Measurements from ENCODE around the gene TENM3. TPM values are rescaled to one million over a fixed set of nuclear protein-coding genes. Genes with fewer than 3 reads are reported as not detected.

TENM3 gene
- total and polyA plus RNA-seq, 5 donors from 2014 or later = not detected

- H3K27me3 Mint-ChIP-seq = no peaks in the 10 kb centered on the region
- Histone ChIP-seq H3K4me3 (ENCODE audit: low read depth, low read length) (no peak overlapping the region), H3K9me3 (ENCODE audit: control insufficient read depth in 2 of 2, low read length in 2 of 2) (no peaks in the 10 kb centered on the region), H3K27ac (ENCODE audit: insufficient read depth, low read length, poor library complexity, severe bottlenecking) (no peak overlapping the region), H3K27me3 (ENCODE audit: control insufficient read depth, insufficient read depth, low read length) (no peaks in the 10 kb centered on the region), H3K4me1 (ENCODE audit: control insufficient read depth, insufficient read depth, low read length, poor library complexity, severe bottlenecking) (no peaks in the 10 kb centered on the region), H3K36me3 (ENCODE audit: control insufficient read depth, insufficient read depth, low read length) (no peaks in the 10 kb centered on the region)
- no peaks in the 10 kb centered on the region for H3K4me1 Mint-ChIP-seq
- H3K9me3 Mint-ChIP-seq = peaks cover 0 to 2% (median 0%) of the 10 kb centered on the region in 7 donors
- ATAC-seq (ENCODE audit: low read depth in 2 of 2) = no peak
- DNase-seq = no peak
- no peak overlapping the region for H3K4me3 Mint-ChIP-seq
- H3K27ac Mint-ChIP-seq = no peak overlapping the region
- no peaks in the 10 kb centered on the region for H3K36me3 Mint-ChIP-seq
Measured at GRCh38 chr4:182604953-182605352, 361.8 kb downstream of the TENM3 start.

GRCh38 chr4:182608525-182608924 lies 365.3 kb downstream of the TENM3 start:
- Histone ChIP-seq H3K4me3 (ENCODE audit: low read depth, low read length) (no peak overlapping the region), H3K4me1 (ENCODE audit: control insufficient read depth, insufficient read depth, low read length, poor library complexity, severe bottlenecking) (no peaks in the 10 kb centered on the region), H3K36me3 (ENCODE audit: control insufficient read depth, insufficient read depth, low read length) (no peaks in the 10 kb centered on the region), H3K27me3 (ENCODE audit: control insufficient read depth, insufficient read depth, low read length) (no peaks in the 10 kb centered on the region), H3K27ac (ENCODE audit: insufficient read depth, low read length, poor library complexity, severe bottlenecking) (no peak overlapping the region), H3K9me3 (ENCODE audit: control insufficient read depth in 2 of 2, low read length in 2 of 2) (no peaks in the 10 kb centered on the region)
- ATAC-seq (ENCODE audit: low read depth in 2 of 2) (no peak), DNase-seq (no peak)
- no peaks in the 10 kb centered on the region for H3K9me3 Mint-ChIP-seq
- no peaks in the 10 kb centered on the region for H3K27me3 Mint-ChIP-seq
- H3K4me3 Mint-ChIP-seq = no peak overlapping the region
- H3K4me1 Mint-ChIP-seq = no peaks in the 10 kb centered on the region
- H3K36me3 Mint-ChIP-seq = no peaks in the 10 kb centered on the region
- H3K27ac Mint-ChIP-seq = no peak overlapping the region

- H3K27ac Mint-ChIP-seq = no peak overlapping the region
- H3K9me3 Mint-ChIP-seq = peaks cover 0 to 2% (median 0%) of the 10 kb centered on the region in 7 donors
- Histone ChIP-seq H3K4me3 (ENCODE audit: low read depth, low read length) (no peak overlapping the region), H3K4me1 (ENCODE audit: control insufficient read depth, insufficient read depth, low read length, poor library complexity, severe bottlenecking) (no peaks in the 10 kb centered on the region), H3K9me3 (ENCODE audit: control insufficient read depth in 2 of 2, low read length in 2 of 2) (no peaks in the 10 kb centered on the region), H3K27me3 (ENCODE audit: control insufficient read depth, insufficient read depth, low read length) (no peaks in the 10 kb centered on the region), H3K27ac (ENCODE audit: insufficient read depth, low read length, poor library complexity, severe bottlenecking) (no peak overlapping the region), H3K36me3 (ENCODE audit: control insufficient read depth, insufficient read depth, low read length) (no peaks in the 10 kb centered on the region)
- DNase-seq (no peak), ATAC-seq (ENCODE audit: low read depth in 2 of 2) (no peak)
- no peaks in the 10 kb centered on the region for H3K36me3 Mint-ChIP-seq
- no peak overlapping the region for H3K4me3 Mint-ChIP-seq
- H3K4me1 Mint-ChIP-seq = no peaks in the 10 kb centered on the region
- H3K27me3 Mint-ChIP-seq = peaks cover 4% of the 10 kb centered on the region
Measured at GRCh38 chr4:182616476-182616875, 373.3 kb downstream of the TENM3 start.

GRCh38 chr4:182619660-182620059 lies 376.5 kb downstream of the TENM3 start:
- no peak overlapping the region for H3K4me3 ChIP-seq (ENCODE audit: low read depth, low read length)
- no peaks in the 10 kb centered on the region for H3K4me1 Mint-ChIP-seq
- H3K9me3 Mint-ChIP-seq = peaks cover 0 to 2% (median 0%) of the 10 kb centered on the region in 7 donors
- H3K27me3 Mint-ChIP-seq = peaks cover 4% of the 10 kb centered on the region
- no peak overlapping the region for H3K27ac Mint-ChIP-seq
- H3K27me3 ChIP-seq (ENCODE audit: control insufficient read depth, insufficient read depth, low read length) = no peaks in the 10 kb centered on the region
- H3K4me3 Mint-ChIP-seq = no peak overlapping the region
- H3K36me3 Mint-ChIP-seq = no peaks in the 10 kb centered on the region
- H3K4me1 ChIP-seq (ENCODE audit: control insufficient read depth, insufficient read depth, low read length, poor library complexity, severe bottlenecking) = no peaks in the 10 kb centered on the region
- ATAC-seq (ENCODE audit: low read depth in 2 of 2) = no peak
- no peak overlapping the region for H3K27ac ChIP-seq (ENCODE audit: insufficient read depth, low read length, poor library complexity, severe bottlenecking)
- no peaks in the 10 kb centered on the region for H3K9me3 ChIP-seq (ENCODE audit: control insufficient read depth in 2 of 2, low read length in 2 of 2)
- DNase-seq = no peak
- H3K36me3 ChIP-seq (ENCODE audit: control insufficient read depth, insufficient read depth, low read length) = no peaks in the 10 kb centered on the region

- no peaks in the 10 kb centered on the region for H3K36me3 Mint-ChIP-seq
- no peak overlapping the region for H3K27ac ChIP-seq (ENCODE audit: insufficient read depth, low read length, poor library complexity, severe bottlenecking)
- no peaks in the 10 kb centered on the region for H3K9me3 ChIP-seq (ENCODE audit: control insufficient read depth in 2 of 2, low read length in 2 of 2)
- H3K27me3 Mint-ChIP-seq = peaks cover 2% of the 10 kb centered on the region
- no peaks in the 10 kb centered on the region for H3K4me1 Mint-ChIP-seq
- H3K4me3 Mint-ChIP-seq = no peak overlapping the region
- H3K36me3 ChIP-seq (ENCODE audit: control insufficient read depth, insufficient read depth, low read length) = no peaks in the 10 kb centered on the region
- H3K9me3 Mint-ChIP-seq = peaks cover 0 to 2% (median 0%) of the 10 kb centered on the region in 7 donors
- no peaks in the 10 kb centered on the region for H3K27me3 ChIP-seq (ENCODE audit: control insufficient read depth, insufficient read depth, low read length)
- DNase-seq = no peak
- no peak for ATAC-seq (ENCODE audit: low read depth in 2 of 2)
- H3K4me1 ChIP-seq (ENCODE audit: control insufficient read depth, insufficient read depth, low read length, poor library complexity, severe bottlenecking) = no peaks in the 10 kb centered on the region
- H3K27ac Mint-ChIP-seq = no peak overlapping the region
- no peak overlapping the region for H3K4me3 ChIP-seq (ENCODE audit: low read depth, low read length)
Measured at GRCh38 chr4:182620111-182620980, 377.1 kb downstream of the TENM3 start.

GRCh38 chr4:182624281-182624680 lies 381.1 kb downstream of the TENM3 start:
- ATAC-seq (ENCODE audit: low read depth in 2 of 2) (no peak), DNase-seq (no peak)
- no peaks in the 10 kb centered on the region for H3K27me3 ChIP-seq (ENCODE audit: control insufficient read depth, insufficient read depth, low read length)
- H3K36me3 Mint-ChIP-seq = no peaks in the 10 kb centered on the region
- no peak overlapping the region for H3K27ac Mint-ChIP-seq
- H3K4me1 ChIP-seq (ENCODE audit: control insufficient read depth, insufficient read depth, low read length, poor library complexity, severe bottlenecking) = no peaks in the 10 kb centered on the region
- H3K4me1 Mint-ChIP-seq = no peaks in the 10 kb centered on the region
- no peak overlapping the region for H3K4me3 ChIP-seq (ENCODE audit: low read depth, low read length)
- no peaks in the 10 kb centered on the region for H3K9me3 ChIP-seq (ENCODE audit: control insufficient read depth in 2 of 2, low read length in 2 of 2)
- no peak overlapping the region for H3K4me3 Mint-ChIP-seq
- no peak overlapping the region for H3K27ac ChIP-seq (ENCODE audit: insufficient read depth, low read length, poor library complexity, severe bottlenecking)
- H3K27me3 Mint-ChIP-seq = no peaks in the 10 kb centered on the region
- H3K9me3 Mint-ChIP-seq = peaks cover 0 to 2% (median 0%) of the 10 kb centered on the region in 7 donors
- H3K36me3 ChIP-seq (ENCODE audit: control insufficient read depth, insufficient read depth, low read length) = no peaks in the 10 kb centered on the region

GRCh38 chr4:182625193-182625592 lies 382.0 kb downstream of the TENM3 start:
- Mint-ChIP-seq H3K27ac (no peak overlapping the region), H3K4me3 (no peak overlapping the region), H3K9me3 (peaks cover 0 to 2% (median 0%) of the 10 kb centered on the region in 7 donors), H3K27me3 (no peaks in the 10 kb centered on the region), H3K36me3 (no peaks in the 10 kb centered on the region), H3K4me1 (no peaks in the 10 kb centered on the region)
- ATAC-seq (ENCODE audit: low read depth in 2 of 2) = no peak
- Histone ChIP-seq H3K4me3 (ENCODE audit: low read depth, low read length) (no peak overlapping the region), H3K9me3 (ENCODE audit: control insufficient read depth in 2 of 2, low read length in 2 of 2) (no peaks in the 10 kb centered on the region), H3K36me3 (ENCODE audit: control insufficient read depth, insufficient read depth, low read length) (no peaks in the 10 kb centered on the region), H3K4me1 (ENCODE audit: control insufficient read depth, insufficient read depth, low read length, poor library complexity, severe bottlenecking) (no peaks in the 10 kb centered on the region), H3K27ac (ENCODE audit: insufficient read depth, low read length, poor library complexity, severe bottlenecking) (no peak overlapping the region), H3K27me3 (ENCODE audit: control insufficient read depth, insufficient read depth, low read length) (no peaks in the 10 kb centered on the region)
- no peak for DNase-seq

GRCh38 chr4:182627996-182628395 lies 384.8 kb downstream of the TENM3 start:
- no peaks in the 10 kb centered on the region for H3K36me3 ChIP-seq (ENCODE audit: control insufficient read depth, insufficient read depth, low read length)
- Mint-ChIP-seq H3K4me3 (no peak overlapping the region), H3K27me3 (no peaks in the 10 kb centered on the region), H3K36me3 (no peaks in the 10 kb centered on the region), H3K27ac (no peak overlapping the region), H3K4me1 (no peaks in the 10 kb centered on the region), H3K9me3 (peaks cover 0 to 2% (median 0%) of the 10 kb centered on the region in 7 donors)
- no peak overlapping the region for H3K4me3 ChIP-seq (ENCODE audit: low read depth, low read length)
- H3K27me3 ChIP-seq (ENCODE audit: control insufficient read depth, insufficient read depth, low read length) = no peaks in the 10 kb centered on the region
- H3K9me3 ChIP-seq (ENCODE audit: control insufficient read depth in 2 of 2, low read length in 2 of 2) = no peaks in the 10 kb centered on the region
- ATAC-seq (ENCODE audit: low read depth in 2 of 2) (no peak), DNase-seq (no peak)
- H3K4me1 ChIP-seq (ENCODE audit: control insufficient read depth, insufficient read depth, low read length, poor library complexity, severe bottlenecking) = no peaks in the 10 kb centered on the region
- H3K27ac ChIP-seq (ENCODE audit: insufficient read depth, low read length, poor library complexity, severe bottlenecking) = no peak overlapping the region
